Measurements from ENCODE around the gene NOXA1. TPM values are rescaled to one million over a fixed set of nuclear protein-coding genes. Genes with fewer than 3 reads are reported as not detected.

NOXA1 gene
- total and polyA plus RNA-seq, 2 of the 8 experiments (the other 6 are each of a cell fraction or from before 2014, with no cell fraction given) = 0.34 to 0.91 TPM

GRCh38 chr9:137385061-137385655 is 38.0 kb upstream of the NOXA1 start:
- no peaks in the 10 kb centered on the region for H3K36me3 ChIP-seq (ENCODE audit: control insufficient read depth in 2 of 4, insufficient read depth in 4 of 4, low read length in 3 of 4)
- no peak overlapping the region for H4K8ac ChIP-seq (ENCODE audit: extremely low read depth, insufficient read depth, low read length)
- no peaks in the 10 kb centered on the region for H3K79me1 ChIP-seq (ENCODE audit: low read depth, low read length)
- no peak overlapping the region for H2AFZ ChIP-seq (ENCODE audit: low read length)
- ChIA-PET POLR2A (ENCODE audit: partially characterized antibody) (interaction anchor here (1.4 kb wide), 1 partner anchor 13 kb away, joined by 3 read pairs; no protein-coding TSS in a partner anchor), CTCF (ENCODE audit: partially characterized antibody) (interaction anchor here (1.3 to 2.1 kb wide), 4 partner anchors 10 to 98 kb away, joined by 3 to 6 read pairs (median 4); no protein-coding TSS in a partner anchor)
- WGBS, 2 experiments (ENCODE audit: extremely low coverage in 1 of 2, insufficient coverage in 1 of 2, insufficient read length in 1 of 2, insufficient replicate concordance in 2 of 2, low coverage in 1 of 2, low lambda C conversion rate in 2 of 2, missing lambda C conversion rate in 1 of 2) = 91% methylated on average over 23 of the region's 26 CpGs; no CpG with 5 or more reads in 1 of the 2 experiments
- no peaks in the 10 kb centered on the region for H3K79me2 ChIP-seq (ENCODE audit: control insufficient read depth in 1 of 2, insufficient read depth in 2 of 2, low read length in 2 of 2)
- H3K4me3 ChIP-seq (ENCODE audit: extremely low read depth in 1 of 4, insufficient read depth in 2 of 4, low read depth in 3 of 4, low read length in 4 of 4) = no peak overlapping the region
- H3K14ac ChIP-seq (ENCODE audit: insufficient read length) = no peak overlapping the region
- H3K4me2 ChIP-seq (ENCODE audit: insufficient read depth in 1 of 2, low read depth in 2 of 2, low read length in 2 of 2) = no peak overlapping the region
- no peak overlapping the region for H2BK12ac ChIP-seq (ENCODE audit: low read depth, low read length)
- no peak overlapping the region for H3K4ac ChIP-seq (replicated peaks; ENCODE audit: insufficient read length, low read depth, low read length)
- H2AK5ac ChIP-seq (ENCODE audit: low read depth, low read length) = no peak overlapping the region
- H3K9me3 ChIP-seq (ENCODE audit: insufficient read depth in 2 of 2, low read depth in 1 of 2, low read length in 1 of 2) = no peaks in the 10 kb centered on the region
- H3K4me1 ChIP-seq (replicated peaks in 1 of 4; ENCODE audit: control insufficient read depth in 3 of 4, insufficient read depth in 4 of 4, low read length in 3 of 4) = no peaks in the 10 kb centered on the region; a peak in 1 of 7 replicates
- H2BK5ac ChIP-seq (ENCODE audit: low read depth, low read length) = no peak overlapping the region
- no peak overlapping the region for H3K56ac ChIP-seq (replicated peaks; ENCODE audit: insufficient read length, low read depth, low read length)
- peaks cover 0 to 5% of the 10 kb centered on the region in 2 experiments for H4K20me1 ChIP-seq (replicated peaks in 1 of 2; ENCODE audit: control insufficient read depth in 1 of 2, insufficient read depth in 2 of 2, low read length in 2 of 2)
- no peak overlapping the region for H3K27ac ChIP-seq (ENCODE audit: low read depth, low read length)
- FAIRE-seq = no peak
- no peak overlapping the region for H3K18ac ChIP-seq (ENCODE audit: extremely low read depth, low read length)
- no peak overlapping the region for H4K91ac ChIP-seq (replicated peaks; ENCODE audit: insufficient read length, low read length)
- no peak overlapping the region for H2BK120ac ChIP-seq (replicated peaks; ENCODE audit: low read depth, low read length)
- H2BK15ac ChIP-seq (ENCODE audit: low read length) = no peak overlapping the region
- H3K27me3 ChIP-seq (replicated peaks in 1 of 4; ENCODE audit: control insufficient read depth in 3 of 4, extremely low read depth in 1 of 4, insufficient read depth in 3 of 4, low read length in 3 of 4) = no peaks in the 10 kb centered on the region
- H3K23me2 ChIP-seq (ENCODE audit: low read depth, low read length) = no peaks in the 10 kb centered on the region
- H2BK20ac ChIP-seq (ENCODE audit: low read length) = no peak overlapping the region
- no peak for DNase-seq (ENCODE audit: low read depth in 1 of 2, low spot score in 2 of 2)
- H3K9ac ChIP-seq (replicated peaks in 1 of 4; ENCODE audit: extremely low read depth in 1 of 4, low read depth in 3 of 4, low read length in 3 of 4) = no peak overlapping the region
- no peak overlapping the region for H4K5ac ChIP-seq (ENCODE audit: insufficient read length, low read depth, low read length)
- H3K23ac ChIP-seq (ENCODE audit: insufficient read length) = no peak overlapping the region
- TF ChIP-seq POLR2A (IDR thresholded peaks at IDR 0.05; ENCODE audit: control extremely low read depth in 1 of 2, low read depth in 2 of 2, low read length in 2 of 2) (no peak), CHD1 (IDR thresholded peaks at IDR 0.05; ENCODE audit: low read depth, low read length) (no peak), HDAC6 (IDR thresholded peaks at IDR 0.05; ENCODE audit: low read depth, low read length) (no peak), GABPA (IDR thresholded peaks at IDR 0.05; ENCODE audit: borderline replicate concordance, insufficient read depth, low read length) (no peak), BCL11A (IDR thresholded peaks at IDR 0.05; ENCODE audit: low read depth in 2 of 2, low read length in 2 of 2) (no peak), SP2 (IDR thresholded peaks at IDR 0.05; ENCODE audit: low read length) (no peak), RBBP5 (IDR thresholded peaks at IDR 0.05; ENCODE audit: borderline replicate concordance, low read depth, low read length) (no peak), BRCA1 (IDR thresholded peaks at IDR 0.05; ENCODE audit: low read depth, low read length) (no peak), JUN (IDR thresholded peaks at IDR 0.05; ENCODE audit: low read depth, low read length) (no peak), KDM4A (IDR thresholded peaks at IDR 0.05; ENCODE audit: low read depth, low read length, severe bottlenecking) (no peak), NRF1 (IDR thresholded peaks at IDR 0.05; ENCODE audit: low read depth, low read length) (no peak), CTBP2 (IDR thresholded peaks at IDR 0.05; ENCODE audit: borderline replicate concordance, insufficient read depth, insufficient read length, low read length) (no peak), SAP30 (IDR thresholded peaks at IDR 0.05; ENCODE audit: insufficient read depth, insufficient replicate concordance, low read length) (no peak)
